HAP-1 (cell line): Measurements from ENCODE around the gene GGCT.

ENCODE experiments used
- DNase-seq, 2 experiments: peaks; one replicate each; pipeline ENCODE4 v3.0.0-alpha.2; 2016 to 2020; ENCODE audit warnings: low spot score in 2 of 2
- H3K27me3 ChIP-seq: fragments of 250-450 bp; sonication (Bioruptor Pico); 2 replicates; pipeline ENCODE4 v1.5.1; 2020; ENCODE audit warnings: low read depth, mild to moderate bottlenecking, moderate library complexity
- H3K36me3 ChIP-seq: fragments of 250-450 bp; sonication (Bioruptor Pico); replicated peaks from 2 replicates; pipeline ENCODE4 v1.5.1; 2020; ENCODE audit warnings: mild to moderate bottlenecking
- H3K4me1 ChIP-seq: fragments of 250-450 bp; sonication (Bioruptor Pico); 2 replicates; pipeline ENCODE4 v1.5.1; 2020; ENCODE audit warnings: mild to moderate bottlenecking
- H3K4me3 ChIP-seq: fragments of 250-450 bp; sonication (Bioruptor Pico); 2 replicates; pipeline ENCODE4 v1.5.1; 2020; ENCODE audit warnings: mild to moderate bottlenecking, moderate library complexity
- H3K9me3 ChIP-seq: fragments of 250-450 bp; sonication (Bioruptor Pico); 2 replicates; pipeline ENCODE4 v1.5.1; 2020; ENCODE audit warnings: mild to moderate bottlenecking, moderate library complexity
- in situ Hi-C: fragments of 300-500 bp; cut with MboI; formaldehyde crosslinking; loops from 3 replicates; pipeline ENCODE4 v1.14.3; 2020; ENCODE audit warnings: low sequenced_read_pairs, inconsistent platforms, mixed read lengths

GGCT gene

DNA sequence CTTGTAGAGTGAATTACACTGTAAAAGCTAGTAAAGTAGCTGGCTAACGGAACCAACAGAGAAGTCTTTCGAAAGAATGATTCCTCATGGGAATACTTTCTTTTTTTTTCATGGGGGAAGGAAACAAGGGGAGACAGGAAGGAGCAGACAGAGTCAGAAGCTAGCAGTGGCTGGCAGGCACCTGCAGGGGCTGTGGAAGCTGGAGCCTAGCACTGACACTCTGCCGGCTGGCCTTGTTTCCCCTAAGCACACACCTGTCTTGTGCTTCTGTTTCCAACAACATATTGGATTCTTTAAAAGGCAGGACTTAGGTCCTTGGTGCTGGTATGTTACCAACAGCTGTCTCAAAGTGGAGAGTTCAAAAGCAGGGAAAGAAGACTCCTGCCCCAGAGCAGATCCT, 50.7 kb downstream of the GGCT start:
- H3K27me3 ChIP-seq: no peaks in the 10 kb centered on the region
- no peaks in the 10 kb centered on the region for H3K4me1 ChIP-seq
- H3K4me3 ChIP-seq: no peak overlapping the region
- DNase-seq: no peak
- H3K9me3 ChIP-seq: no peaks in the 10 kb centered on the region
- in situ Hi-C loops: no loop called here
- H3K36me3 ChIP-seq: no peaks in the 10 kb centered on the region; the same call in 1 of the 2 replicates

DNA sequence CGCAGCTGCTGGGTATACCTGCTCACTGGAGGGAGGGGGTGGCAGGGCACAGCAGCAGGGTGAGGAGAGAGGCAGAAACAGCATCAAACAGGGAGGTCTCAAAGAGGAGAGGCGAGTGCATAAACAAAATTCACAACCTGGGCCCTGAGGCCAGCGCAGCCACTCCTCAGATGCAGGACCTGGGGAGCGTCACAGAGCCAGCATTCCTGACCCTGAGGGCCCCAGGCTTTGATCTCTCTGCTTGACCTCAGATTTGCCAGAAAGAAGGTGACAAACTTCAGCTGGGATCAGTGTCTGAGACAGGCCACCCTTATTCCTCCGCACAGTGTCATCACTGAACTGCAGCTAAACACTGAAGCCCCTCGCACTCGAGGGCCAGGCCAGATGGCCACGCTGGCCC, 51.6 kb downstream of the GGCT start:
- Histone ChIP-seq H3K4me1 (no peaks in the 10 kb centered on the region), H3K27me3 (no peaks in the 10 kb centered on the region), H3K4me3 (no peak overlapping the region), H3K36me3 (no peaks in the 10 kb centered on the region; the same call in 1 of the 2 replicates), H3K9me3 (no peaks in the 10 kb centered on the region)
- in situ Hi-C loops: no loop called here
- DNase-seq: no peak

DNA sequence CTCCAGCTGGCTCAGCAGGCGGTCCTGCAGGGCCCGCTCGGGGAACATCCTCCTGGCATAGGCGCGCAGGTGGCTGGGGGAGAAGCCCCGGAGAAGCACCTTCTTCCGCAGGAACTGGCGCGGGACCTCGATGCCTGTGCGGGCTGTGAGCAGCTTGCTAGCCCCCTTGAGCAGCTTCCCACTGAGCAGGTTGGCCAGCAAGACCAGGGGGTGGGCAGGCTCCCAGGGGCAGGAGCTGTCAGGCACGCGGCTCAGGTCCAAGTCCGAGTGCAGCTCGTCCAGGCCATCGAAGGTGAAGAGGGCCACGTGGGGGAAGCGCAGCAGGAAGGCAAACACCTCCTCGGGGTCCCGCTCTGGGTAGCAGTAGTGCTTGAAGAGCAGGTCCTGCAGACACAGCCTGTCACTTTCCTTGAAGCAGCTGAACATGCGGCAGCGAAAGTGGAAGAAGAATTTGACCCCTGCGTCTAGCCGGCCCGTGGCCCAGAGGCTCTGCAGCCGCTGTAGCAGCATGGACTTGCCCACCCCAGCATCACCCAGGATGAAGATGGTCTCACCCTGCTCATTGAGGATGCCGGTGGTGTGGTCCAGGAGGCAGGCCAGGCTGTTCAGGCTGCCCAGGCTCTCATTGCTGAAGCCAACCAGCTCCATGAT, 52.2 kb downstream of the GGCT start:
- H3K36me3 ChIP-seq: no peaks in the 10 kb centered on the region; the same call in 1 of the 2 replicates
- H3K27me3 ChIP-seq: no peaks in the 10 kb centered on the region
- no peaks in the 10 kb centered on the region for H3K9me3 ChIP-seq
- DNase-seq: no peak
- H3K4me1 ChIP-seq: no peaks in the 10 kb centered on the region
- in situ Hi-C loops: no loop called here
- no peak overlapping the region for H3K4me3 ChIP-seq

DNA sequence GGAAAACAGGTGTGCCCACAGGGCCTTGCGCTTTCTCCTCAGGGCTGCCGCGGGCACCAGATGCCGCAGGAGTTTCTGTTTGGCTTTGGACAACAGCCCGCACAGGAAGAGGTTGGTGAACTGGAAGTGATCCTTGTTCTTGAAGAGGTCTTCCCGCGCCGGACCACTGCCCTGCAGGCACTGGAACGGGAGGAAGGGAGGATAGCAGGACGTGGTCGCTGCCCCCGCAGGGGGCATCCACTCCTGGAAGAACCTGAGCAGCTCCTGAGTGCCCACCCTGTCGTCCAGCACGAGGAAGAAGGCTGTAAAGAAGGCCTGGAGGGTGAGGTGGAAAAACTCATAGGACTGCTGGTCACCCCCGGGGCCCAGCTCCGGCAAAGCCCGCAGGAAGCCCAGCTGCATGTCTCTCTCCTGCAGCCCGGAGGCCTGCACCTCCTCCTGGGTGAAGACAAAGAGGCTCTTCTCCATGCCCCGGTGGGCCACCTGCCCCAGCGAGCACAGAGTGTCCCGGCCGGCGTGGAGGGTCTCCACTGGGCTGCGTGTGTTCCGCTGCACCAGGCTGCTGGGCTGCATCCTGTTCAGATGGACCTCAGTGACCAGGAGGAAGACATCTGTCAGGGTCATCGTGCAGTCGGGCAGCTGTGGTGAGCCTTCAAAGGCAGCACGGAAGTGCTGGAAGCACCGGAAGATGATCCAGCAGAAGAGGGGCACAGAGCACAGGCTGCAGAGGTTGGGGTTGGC, 52.9 kb downstream of the GGCT start:
- Histone ChIP-seq H3K27me3 (no peaks in the 10 kb centered on the region), H3K4me3 (no peak overlapping the region), H3K4me1 (no peaks in the 10 kb centered on the region), H3K36me3 (peaks cover 3% of the 10 kb centered on the region; the same call in 1 of the 2 replicates), H3K9me3 (no peaks in the 10 kb centered on the region)
- DNase-seq: no peak
- in situ Hi-C loops: no loop called here

DNA sequence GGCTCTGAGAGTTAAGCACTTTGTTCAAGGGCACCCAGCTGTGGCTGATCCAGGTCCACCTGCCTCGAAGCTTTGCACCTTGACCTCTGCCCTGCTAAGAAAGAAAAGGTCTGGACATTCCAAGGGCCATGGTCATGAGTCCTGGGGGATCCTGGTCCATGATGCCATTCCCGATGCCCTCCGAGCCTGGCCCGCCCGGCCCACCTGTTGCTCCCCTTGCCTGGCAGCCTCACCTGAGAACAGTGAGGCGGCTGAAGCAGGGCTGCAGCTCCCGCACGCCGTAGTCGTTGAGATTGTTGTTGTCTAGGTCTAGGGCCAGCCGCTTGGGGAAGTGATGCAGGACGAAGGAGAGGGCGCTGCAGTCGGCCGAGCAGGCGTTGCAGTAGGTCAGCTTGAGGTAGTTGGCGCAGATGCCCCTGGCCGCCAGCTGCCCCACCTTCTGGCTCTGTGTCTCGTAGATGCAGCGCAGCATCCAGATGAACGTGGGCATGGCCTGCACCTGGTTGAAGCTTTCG, 53.6 kb downstream of the GGCT start:
- no peak for DNase-seq
- Histone ChIP-seq H3K36me3 (peaks cover 3% of the 10 kb centered on the region; the same call in 1 of the 2 replicates), H3K27me3 (no peaks in the 10 kb centered on the region), H3K4me3 (no peak overlapping the region), H3K9me3 (no peaks in the 10 kb centered on the region), H3K4me1 (no peaks in the 10 kb centered on the region)
- in situ Hi-C loops: no loop called here

DNA sequence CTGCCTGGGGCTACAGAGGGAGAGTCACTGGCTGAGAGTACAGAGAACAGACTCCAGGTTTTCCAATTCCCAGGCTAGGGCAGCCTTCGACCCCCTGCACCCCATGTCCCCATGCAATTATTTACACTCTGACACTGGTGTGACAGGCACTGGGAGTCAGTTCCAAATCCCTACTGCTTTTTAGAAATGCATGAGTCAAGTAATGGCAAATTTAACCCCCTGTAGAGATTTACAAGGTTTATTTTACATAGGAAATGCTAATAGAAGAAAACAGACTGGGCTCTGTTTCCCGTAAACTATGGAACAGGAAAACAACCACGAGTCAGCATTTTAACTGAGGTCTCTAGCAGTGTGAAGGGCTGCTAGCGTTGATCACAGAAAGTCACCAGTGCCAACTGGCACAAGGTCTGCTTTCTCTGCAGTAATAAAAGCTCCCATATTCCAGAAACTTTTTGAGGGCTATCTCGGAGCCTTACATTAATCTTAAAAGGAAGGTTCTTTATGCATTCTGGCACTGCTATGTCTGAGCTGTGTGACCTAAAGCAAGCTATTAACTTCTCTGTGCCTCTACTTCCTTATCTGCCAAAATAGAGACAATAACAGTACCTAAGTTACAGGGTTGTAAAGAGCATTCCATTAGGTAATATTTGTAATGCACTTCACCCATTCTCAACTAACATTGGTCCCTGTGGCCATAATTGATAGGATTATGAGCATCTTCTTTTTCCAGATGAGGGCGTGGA, 54.2 kb downstream of the GGCT start:
- H3K36me3 ChIP-seq: peaks cover 3% of the 10 kb centered on the region; the same call in 1 of the 2 replicates
- no peaks in the 10 kb centered on the region for H3K27me3 ChIP-seq
- H3K4me1 ChIP-seq: no peaks in the 10 kb centered on the region
- no peaks in the 10 kb centered on the region for H3K9me3 ChIP-seq
- no peak overlapping the region for H3K4me3 ChIP-seq
- in situ Hi-C loops: no loop called here
- no peak for DNase-seq

DNA sequence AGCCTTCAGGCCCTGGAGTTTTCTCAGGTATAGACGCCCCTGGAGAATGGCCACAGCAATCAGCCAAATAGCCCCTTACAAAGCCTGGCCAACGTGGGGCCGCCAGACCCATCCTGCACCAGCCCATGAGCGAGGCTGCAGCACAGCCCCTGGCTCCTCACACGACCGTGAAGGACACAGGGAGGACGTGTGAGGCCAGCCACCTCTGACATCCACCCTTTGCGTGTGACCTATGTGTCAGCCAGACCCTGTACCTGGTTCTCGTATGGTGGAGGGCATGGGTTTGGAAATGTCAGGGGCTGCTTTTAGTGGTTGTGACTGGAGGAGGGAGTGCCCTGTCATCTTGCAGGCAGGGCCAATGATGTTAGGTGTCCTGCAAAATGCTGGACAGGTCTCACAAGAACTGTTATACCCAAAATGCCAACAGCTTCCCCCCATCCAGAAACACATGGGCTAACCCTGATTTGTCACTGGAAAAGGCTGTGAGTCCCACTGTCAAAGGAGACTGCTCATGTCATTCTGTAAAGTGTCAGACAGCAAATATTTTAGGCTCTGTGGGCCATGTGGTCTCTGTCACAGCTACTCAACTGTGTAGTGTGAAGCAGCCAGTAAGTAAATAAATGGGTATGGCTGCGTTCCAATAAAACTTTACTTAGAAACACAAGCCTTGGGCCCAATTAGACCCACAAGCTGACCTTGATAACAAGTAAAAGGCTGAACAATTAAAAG, 56.0 kb downstream of the GGCT start:
- Histone ChIP-seq H3K4me3 (no peak overlapping the region), H3K36me3 (peaks cover 3% of the 10 kb centered on the region; the same call in 1 of the 2 replicates), H3K27me3 (no peaks in the 10 kb centered on the region), H3K4me1 (no peaks in the 10 kb centered on the region), H3K9me3 (no peaks in the 10 kb centered on the region)
- DNase-seq: no peak
- in situ Hi-C loops: no loop called here

DNA sequence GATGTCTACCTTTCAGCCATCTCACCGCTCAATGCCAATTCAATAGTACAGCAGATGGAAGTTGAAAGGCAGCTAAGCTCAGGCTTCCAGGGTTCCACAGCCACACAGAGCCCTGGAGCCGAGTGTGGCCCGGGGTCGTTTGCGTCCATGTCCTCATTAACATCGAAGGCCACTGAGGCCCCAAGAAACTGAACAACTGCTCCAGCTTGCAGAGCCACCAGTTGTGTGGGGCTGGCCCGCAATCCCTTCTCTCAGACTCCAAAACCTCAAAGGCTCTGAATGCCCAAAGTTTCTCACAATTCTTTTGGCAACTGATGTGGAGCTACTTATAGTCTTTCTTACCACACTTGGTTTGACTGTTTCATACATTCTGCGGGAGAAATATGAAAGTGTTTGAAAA, 57.2 kb downstream of the GGCT start:
- in situ Hi-C loops: no loop called here
- no peak for DNase-seq
- Histone ChIP-seq H3K9me3 (no peaks in the 10 kb centered on the region), H3K36me3 (peaks cover 3% of the 10 kb centered on the region; the same call in 1 of the 2 replicates), H3K4me3 (no peak overlapping the region), H3K4me1 (no peaks in the 10 kb centered on the region), H3K27me3 (no peaks in the 10 kb centered on the region)
